IPS-NIHi11 (cell line): ENCODE data around the gene COL12A1.

ENCODE experiments used
- DNase-seq: peaks from one replicate; pipeline ENCODE4 v3.0.0; 2012; ENCODE audit warnings: mixed read lengths, low spot score

Gene COL12A1

GRCh38 chr6:75176076-75176582, 29.7 kb downstream of the COL12A1 start:
- DNase-seq: no peak

- no peak for DNase-seq
Measured at GRCh38 chr6:75171986-75172385, 33.9 kb downstream of the COL12A1 start.

- DNase-seq: no peak
Measured at GRCh38 chr6:75171567-75171966, 34.3 kb downstream of the COL12A1 start.

- no peak for DNase-seq
Measured at GRCh38 chr6:75170691-75171560, 34.9 kb downstream of the COL12A1 start.

GRCh38 chr6:75169689-75170586, 35.9 kb downstream of the COL12A1 start:
- DNase-seq: no peak

GRCh38 chr6:75167851-75168250, 38.0 kb downstream of the COL12A1 start:
- DNase-seq: no peak

- DNase-seq: no peak
Measured at GRCh38 chr6:75167325-75167724, 38.5 kb downstream of the COL12A1 start.

- no peak for DNase-seq
Measured at GRCh38 chr6:75166773-75167172, 39.1 kb downstream of the COL12A1 start.

GRCh38 chr6:75166236-75166635, 39.6 kb downstream of the COL12A1 start:
- DNase-seq: no peak

- no peak for DNase-seq
Measured at GRCh38 chr6:75158176-75158575, 47.7 kb downstream of the COL12A1 start.

GRCh38 chr6:75157336-75157735, 48.5 kb downstream of the COL12A1 start:
- no peak for DNase-seq

GRCh38 chr6:75156186-75156878, 49.5 kb downstream of the COL12A1 start:
- DNase-seq: no peak

- DNase-seq: no peak
Measured at GRCh38 chr6:75155631-75156030, 50.2 kb downstream of the COL12A1 start.

GRCh38 chr6:75154973-75155372, 50.9 kb downstream of the COL12A1 start:
- DNase-seq: no peak

- DNase-seq: no peak
Measured at GRCh38 chr6:75150685-75151412, 55.0 kb downstream of the COL12A1 start.

GRCh38 chr6:75149696-75150095, 56.2 kb downstream of the COL12A1 start:
- DNase-seq: no peak

- no peak for DNase-seq
Measured at GRCh38 chr6:75149240-75149639, 56.6 kb downstream of the COL12A1 start.

- no peak for DNase-seq
Measured at GRCh38 chr6:75147512-75147911, 58.3 kb downstream of the COL12A1 start.

- DNase-seq: no peak
Measured at GRCh38 chr6:75145976-75146375, 59.9 kb downstream of the COL12A1 start.

GRCh38 chr6:75145211-75145610, 60.6 kb downstream of the COL12A1 start:
- no peak for DNase-seq

GRCh38 chr6:75144386-75144785, 61.5 kb downstream of the COL12A1 start:
- DNase-seq: no peak
